Renal pelvis (tissue), 12 donors: ENCODE data around the gene AK8. TPM values are rescaled to one million over a fixed set of nuclear protein-coding genes. Genes with fewer than 3 reads are reported as not detected.
A peak's percentile ranks its signal among the peaks of the same experiment; 100 is the strongest.

Experiments
- DNase-seq: peaks from one replicate; pipeline ENCODE4 v3.0.0-alpha.2; 2013
- long read RNA-seq, 16 experiments: transcript quantifications; one replicate each; lab custom pipeline, GENCODE V29; 2026
- polyA plus RNA-seq, 3 donors: library from polyadenylated mRNA; unstranded; fragments of 120-200 nt; gene quantifications; one replicate each; pipeline ENCODE4 v1.2.1, GENCODE V29; 2013; ENCODE audit not compliant: insufficient read length in 3 of 3

AK8 gene
- 1 to 10 TPM; 4.5 to 5.1 (median 5.1) TPM for polyA plus RNA-seq
- long read RNA-seq, donor 1, partial matches to known transcripts, result 0 of 3 reads
- long read RNA-seq, donor 1, other reads (novel, unspliced or antisense), result 0 of 3 reads
- long read RNA-seq, donor 2, result 0 reads
- long read RNA-seq, donor 3, partial matches to known transcripts, result 0 of 7 reads
- long read RNA-seq, donor 3, other reads (novel, unspliced or antisense), result 5 of 7 reads
- long read RNA-seq, donor 4, result 0 reads
- long read RNA-seq, donor 5, partial matches to known transcripts, result 0 of 1 reads
- long read RNA-seq, donor 5, other reads (novel, unspliced or antisense), result 0 of 1 reads
- long read RNA-seq, donor 6, partial matches to known transcripts, result 0 of 1 reads
- long read RNA-seq, donor 6, other reads (novel, unspliced or antisense), result 0 of 1 reads
- long read RNA-seq, donor 7, result 0 reads
- long read RNA-seq, donor 8, result 0 reads
- long read RNA-seq, donor 9, partial matches to known transcripts, result 0 of 2 reads
- long read RNA-seq, donor 9, other reads (novel, unspliced or antisense), result 0 of 2 reads
- long read RNA-seq, donor 10, partial matches to known transcripts, result 9 of 15 reads
- long read RNA-seq, donor 10, other reads (novel, unspliced or antisense), result 5 of 15 reads
- long read RNA-seq, donor 11, partial matches to known transcripts, result 0 of 1 reads
- long read RNA-seq, donor 11, other reads (novel, unspliced or antisense), result 0 of 1 reads
- long read RNA-seq, donor 12, partial matches to known transcripts, result 0 of 4 reads
- long read RNA-seq, donor 12, other reads (novel, unspliced or antisense), result 0 of 4 reads
- long read RNA-seq, donor 13, result 0 reads
- long read RNA-seq, donor 14, result 0 reads
- long read RNA-seq, donor 15, partial matches to known transcripts, result 20 of 30 reads
- long read RNA-seq, donor 15, other reads (novel, unspliced or antisense), result 8 of 30 reads
- long read RNA-seq, donor 16, result 0 reads

GRCh38 chr9:132877824-132878694 lies at the start of gene AK8:
Gene AK8 (minus strand): TSS chr9:132878284. CDS start chr9:132878255, 29 bp downstream.
- DNase-seq, result peak; percentile 85

- DNase-seq, result no peak
Observed at GRCh38 chr9:132927704-132928103, 49.6 kb upstream of the AK8 start.

GRCh38 chr9:132923346-132923902 lies 45.3 kb upstream of the AK8 start:
- DNase-seq, result no peak

- DNase-seq, result no peak
Observed at GRCh38 chr9:132919614-132920268, 41.7 kb upstream of the AK8 start.

- DNase-seq, result no peak
Observed at GRCh38 chr9:132914924-132915323, 36.8 kb upstream of the AK8 start.

GRCh38 chr9:132912131-132912530 lies 34.0 kb upstream of the AK8 start:
- no peak for DNase-seq

GRCh38 chr9:132910376-132910775 lies 32.3 kb upstream of the AK8 start:
- no peak for DNase-seq

GRCh38 chr9:132909311-132909710 lies 31.2 kb upstream of the AK8 start:
- DNase-seq, result no peak

GRCh38 chr9:132908635-132909034 lies 30.6 kb upstream of the AK8 start:
- no peak for DNase-seq

- no peak for DNase-seq
Observed at GRCh38 chr9:132905726-132906125, 27.6 kb upstream of the AK8 start.

GRCh38 chr9:132903574-132904492 lies 25.7 kb upstream of the AK8 start:
- DNase-seq, result no peak

- DNase-seq, result peak; percentile 82
Observed at GRCh38 chr9:132901858-132902831, 24.1 kb upstream of the AK8 start.

- no peak for DNase-seq
Observed at GRCh38 chr9:132898051-132898450, 20.0 kb upstream of the AK8 start.

GRCh38 chr9:132896906-132897305 lies 18.8 kb upstream of the AK8 start:
- no peak for DNase-seq

GRCh38 chr9:132896264-132896663 lies 18.2 kb upstream of the AK8 start:
- DNase-seq, result no peak

GRCh38 chr9:132894862-132895835 lies 17.1 kb upstream of the AK8 start:
- no peak for DNase-seq

- DNase-seq, result no peak
Observed at GRCh38 chr9:132894346-132894745, 16.3 kb upstream of the AK8 start.
